Activated naive CD8-positive, alpha-beta T cell treated with anti-CD3 and anti-CD28 coated beads, Interleukin-2, amount 50 U/mL, for 24 hours (primary cell): ENCODE data around the gene PDE4B.
"Not testable (repeated sequence)": the region's sequence is repeated elsewhere in the genome, so short reads cannot be mapped to it uniquely, and the experiment has no call there.

ENCODE experiments used
- ATAC-seq: fragments of 150-1000 bp; cut with Tn5 transposase; one replicate; pipeline ENCODE4 v1.10.0; 2021
- DNase-seq: peaks from one replicate; pipeline ENCODE4 v3.0.0; 2021
- H3K27ac Mint-ChIP-seq: one replicate; pipeline ENCODE4 v1.8.0; 2021; ENCODE audit warnings: mild to moderate bottlenecking, mixed read lengths
- H3K27me3 Mint-ChIP-seq: one replicate; pipeline ENCODE4 v1.8.0; 2021; ENCODE audit warnings: mixed read lengths
- H3K36me3 Mint-ChIP-seq: one replicate; pipeline ENCODE4 v1.8.0; 2021; ENCODE audit warnings: low read depth, mixed read lengths
- H3K4me1 Mint-ChIP-seq: one replicate; pipeline ENCODE4 v1.8.0; 2021; ENCODE audit warnings: mixed read lengths
- H3K4me3 Mint-ChIP-seq: one replicate; pipeline ENCODE4 v1.8.0; 2021; ENCODE audit warnings: mild to moderate bottlenecking, moderate library complexity, mixed read lengths
- H3K9me3 Mint-ChIP-seq: one replicate; pipeline ENCODE4 v1.8.0; 2021; ENCODE audit warnings: mixed read lengths

The PDE4B gene

DNA sequence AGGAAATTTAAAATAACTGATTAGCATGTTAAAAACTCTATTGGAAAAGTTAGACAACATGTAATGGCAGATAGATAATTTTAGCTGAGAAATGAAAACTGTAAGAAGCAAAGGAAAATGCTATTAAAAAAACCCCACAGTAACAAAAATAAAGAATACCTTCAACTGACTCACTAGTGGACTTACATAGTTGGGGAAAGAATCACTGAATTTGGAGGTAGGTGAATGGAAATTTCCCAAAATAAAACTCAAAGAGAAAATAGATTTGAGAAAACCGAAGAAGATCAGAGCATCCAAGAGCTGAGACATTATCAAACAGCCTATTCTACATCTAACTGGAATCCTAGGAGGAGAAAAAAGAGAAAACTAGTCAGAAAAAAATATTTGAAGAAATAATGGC is 34.7 kb downstream of the PDE4B start:
- DNase-seq (no peak), ATAC-seq (no peak)
- H3K4me3 Mint-ChIP-seq, result no peak overlapping the region

DNA sequence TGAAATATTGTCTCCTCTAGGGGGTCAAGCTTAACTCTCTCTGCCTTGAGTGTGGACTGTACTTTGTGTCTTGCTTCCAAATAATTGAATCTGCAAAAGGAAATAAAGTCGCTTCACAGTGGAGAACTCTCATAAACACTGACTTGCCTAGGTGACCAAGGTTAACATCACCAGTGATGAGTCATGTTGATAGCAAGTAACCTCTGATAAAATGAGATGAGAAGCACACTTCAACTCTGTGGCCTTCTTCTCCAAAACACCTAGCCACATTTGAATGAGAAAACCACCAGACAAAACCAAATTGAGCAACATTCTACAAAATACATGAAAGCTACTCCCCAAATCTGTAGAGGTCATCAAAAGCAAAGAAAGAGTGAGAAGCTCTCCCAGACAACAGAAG is 37.6 kb downstream of the PDE4B start:
- no peak for DNase-seq
- Mint-ChIP-seq H3K4me1 (peaks cover 4% of the 10 kb centered on the region), H3K4me3 (no peak overlapping the region), H3K36me3 (no peaks in the 10 kb centered on the region), H3K27ac (no peak overlapping the region), H3K9me3 (no peaks in the 10 kb centered on the region), H3K27me3 (peaks cover 9% of the 10 kb centered on the region)
- ATAC-seq, result peak; percentile 80

More for the DNA sequence above, 34.7 kb downstream of the PDE4B start:
- Mint-ChIP-seq H3K27me3 (peaks cover 16% of the 10 kb centered on the region), H3K27ac (no peak overlapping the region), H3K4me1 (peaks cover 4% of the 10 kb centered on the region), H3K9me3 (no peaks in the 10 kb centered on the region), H3K36me3 (no peaks in the 10 kb centered on the region)

DNA sequence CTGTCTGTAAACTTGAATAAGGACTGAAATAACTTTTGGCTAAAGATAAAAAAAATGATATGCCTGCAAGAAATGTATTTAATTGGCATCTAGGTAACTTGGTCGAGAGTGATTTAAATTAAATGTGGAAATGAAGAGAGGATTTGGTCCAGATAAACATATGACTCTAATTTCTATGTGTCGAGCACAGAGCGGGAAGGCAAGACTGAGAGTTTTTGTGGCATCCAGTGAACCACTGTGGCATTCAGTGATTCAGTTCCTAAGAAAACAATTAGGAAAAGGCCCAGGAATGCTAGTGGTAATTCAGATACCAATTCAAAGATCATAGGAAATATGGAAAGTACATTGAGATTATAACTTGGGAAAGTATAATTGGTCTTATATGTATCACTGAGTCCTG is 39.6 kb downstream of the PDE4B start:
- Mint-ChIP-seq H3K4me1 (peaks cover 4% of the 10 kb centered on the region), H3K36me3 (no peaks in the 10 kb centered on the region), H3K9me3 (no peaks in the 10 kb centered on the region), H3K27me3 (peaks cover 11% of the 10 kb centered on the region), H3K4me3 (no peak overlapping the region), H3K27ac (no peak overlapping the region)
- DNase-seq (no peak), ATAC-seq (no peak)

DNA sequence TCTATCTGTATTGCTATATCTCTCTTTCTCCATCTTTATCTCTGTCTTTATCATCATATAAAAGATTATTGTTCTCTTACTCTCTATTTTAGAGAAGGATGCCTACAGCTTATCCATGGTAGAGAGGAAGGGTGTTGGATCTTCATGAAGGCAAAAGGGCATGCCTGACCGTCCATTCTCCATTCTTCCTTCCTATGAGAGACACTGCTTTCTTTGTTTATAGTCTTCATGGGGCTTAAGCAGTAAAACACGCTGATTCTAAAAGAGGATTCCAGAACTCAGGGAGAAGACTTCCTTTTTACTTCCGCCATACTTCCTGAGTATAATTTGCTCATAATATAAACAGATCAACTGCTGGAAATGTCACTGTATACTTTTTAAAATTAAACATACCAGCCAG is 44.0 kb downstream of the PDE4B start:
- ATAC-seq (no peak), DNase-seq (no peak)
- Mint-ChIP-seq H3K36me3 (no peaks in the 10 kb centered on the region), H3K4me1 (no peaks in the 10 kb centered on the region), H3K27me3 (peaks cover 11% of the 10 kb centered on the region), H3K4me3 (no peak overlapping the region), H3K27ac (no peak overlapping the region), H3K9me3 (no peaks in the 10 kb centered on the region)

DNA sequence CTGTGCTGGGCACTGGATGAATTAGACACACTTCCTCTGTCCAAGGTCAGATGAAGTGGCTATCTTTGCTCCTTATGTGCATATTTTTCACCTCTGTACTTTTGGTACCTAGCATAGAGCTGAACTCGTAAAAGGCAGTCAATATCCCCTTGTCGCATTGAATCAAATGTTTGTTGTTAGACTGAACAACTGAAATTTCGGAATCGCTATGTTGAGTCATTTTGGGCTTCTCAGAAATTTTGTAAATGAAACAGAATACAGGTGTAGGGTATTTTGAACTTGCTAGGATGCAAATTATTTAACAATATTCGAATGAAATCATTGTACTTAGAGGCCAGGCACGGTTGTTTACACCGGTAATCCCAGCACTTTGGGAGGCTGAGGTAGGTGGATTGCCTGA is 48.0 kb downstream of the PDE4B start:
- Mint-ChIP-seq H3K27ac (no peak overlapping the region), H3K4me1 (no peaks in the 10 kb centered on the region), H3K9me3 (no peaks in the 10 kb centered on the region), H3K36me3 (no peaks in the 10 kb centered on the region), H3K4me3 (no peak overlapping the region), H3K27me3 (peaks cover 14% of the 10 kb centered on the region)
- DNase-seq (no peak), ATAC-seq (no peak)

DNA sequence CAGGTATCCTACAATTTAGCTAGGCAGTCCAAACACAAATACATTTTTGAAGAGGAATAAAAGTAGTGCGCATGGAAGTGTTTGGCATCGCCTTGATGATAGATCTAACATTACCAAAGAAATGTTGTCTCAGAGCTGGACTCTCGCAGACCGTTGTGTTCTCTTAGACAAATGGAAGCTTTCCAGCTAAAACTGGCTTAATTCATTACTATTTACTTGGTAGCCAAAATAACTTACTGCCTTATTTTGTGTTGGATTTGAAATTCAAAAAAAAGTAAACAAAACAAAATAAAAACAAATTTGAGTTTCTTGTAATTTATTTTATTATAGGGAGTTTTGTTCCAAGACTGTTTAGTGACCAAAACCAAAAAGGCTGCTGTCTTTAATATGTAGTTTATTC is 51.6 kb downstream of the PDE4B start:
- no peak overlapping the region for H3K4me3 Mint-ChIP-seq
- H3K27me3 Mint-ChIP-seq, result peaks cover 6% of the 10 kb centered on the region
- DNase-seq, result no peak
- no peak overlapping the region for H3K27ac Mint-ChIP-seq
- no peak for ATAC-seq
- H3K9me3 Mint-ChIP-seq, result peaks cover 15% of the 10 kb centered on the region
- H3K4me1 Mint-ChIP-seq, result no peaks in the 10 kb centered on the region
- no peaks in the 10 kb centered on the region for H3K36me3 Mint-ChIP-seq

DNA sequence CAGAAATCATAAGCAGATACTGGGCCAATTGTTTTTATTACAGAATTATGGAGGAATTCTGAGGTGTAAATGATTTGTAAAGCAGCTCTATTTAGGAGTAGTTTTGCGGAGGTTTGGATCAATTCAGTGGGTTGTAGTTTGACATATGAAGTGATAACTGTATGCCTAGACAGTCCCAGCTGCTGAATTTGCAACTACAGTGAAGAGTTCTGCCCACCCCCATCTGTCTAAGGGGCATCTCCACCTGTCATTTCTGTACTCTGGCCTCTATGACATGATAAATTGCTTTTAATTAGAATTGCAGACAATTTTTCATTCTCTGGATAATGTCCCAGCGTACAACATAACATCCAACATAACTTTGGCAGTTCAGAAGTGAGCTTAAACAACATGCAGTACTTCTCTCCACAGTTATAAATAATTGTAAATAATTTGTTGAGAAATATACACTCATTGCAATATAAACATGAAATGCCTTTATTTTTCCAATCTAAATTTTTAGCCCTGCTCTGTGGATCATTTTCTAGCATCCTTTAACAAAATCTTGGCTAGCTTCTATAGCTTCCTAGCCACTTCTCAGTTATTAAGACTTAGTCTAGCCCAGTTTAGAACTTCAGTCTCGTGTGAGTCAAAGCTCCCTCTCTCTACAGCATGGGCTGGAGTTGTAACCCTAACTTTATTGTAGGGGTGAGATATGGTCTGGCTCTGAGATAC is 52.3 kb downstream of the PDE4B start:
- Mint-ChIP-seq H3K4me3 (no peak overlapping the region), H3K4me1 (no peaks in the 10 kb centered on the region), H3K27ac (no peak overlapping the region), H3K36me3 (no peaks in the 10 kb centered on the region), H3K9me3 (peaks cover 20% of the 10 kb centered on the region), H3K27me3 (peaks cover 5% of the 10 kb centered on the region)
- DNase-seq (no peak), ATAC-seq (no peak)

DNA sequence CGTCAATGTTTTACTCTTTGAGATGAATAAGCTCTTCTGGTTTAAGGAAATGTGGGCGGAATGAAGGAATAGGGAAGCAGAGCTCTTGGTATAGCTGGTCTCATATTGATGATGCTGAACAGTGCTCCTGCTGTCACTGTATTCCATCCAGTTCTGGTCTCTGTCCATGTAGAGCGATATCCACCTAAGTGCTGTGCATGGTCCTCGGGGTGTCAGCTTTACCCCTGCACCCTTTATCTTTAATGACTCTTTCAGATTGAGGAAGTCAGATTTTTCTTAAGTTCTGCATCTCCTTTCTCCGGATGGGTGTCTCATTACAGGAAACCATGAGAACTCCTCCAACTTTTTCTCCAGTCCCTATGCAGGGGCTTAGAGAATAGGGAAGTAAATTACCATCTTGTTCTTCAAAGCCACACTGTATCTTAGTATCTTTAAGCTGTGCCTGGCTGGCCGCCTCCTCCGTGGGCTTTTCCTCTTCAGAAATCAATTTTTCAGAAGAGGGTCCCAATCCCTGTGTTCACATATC is 52.9 kb downstream of the PDE4B start:
- DNase-seq, result no peak
- no peak overlapping the region for H3K27ac Mint-ChIP-seq
- peaks cover 5% of the 10 kb centered on the region for H3K27me3 Mint-ChIP-seq
- no peak overlapping the region for H3K4me3 Mint-ChIP-seq
- H3K4me1 Mint-ChIP-seq, result no peaks in the 10 kb centered on the region
- H3K36me3 Mint-ChIP-seq, result no peaks in the 10 kb centered on the region
- H3K9me3 Mint-ChIP-seq, result peaks cover 25% of the 10 kb centered on the region
- ATAC-seq, result no peak

DNA sequence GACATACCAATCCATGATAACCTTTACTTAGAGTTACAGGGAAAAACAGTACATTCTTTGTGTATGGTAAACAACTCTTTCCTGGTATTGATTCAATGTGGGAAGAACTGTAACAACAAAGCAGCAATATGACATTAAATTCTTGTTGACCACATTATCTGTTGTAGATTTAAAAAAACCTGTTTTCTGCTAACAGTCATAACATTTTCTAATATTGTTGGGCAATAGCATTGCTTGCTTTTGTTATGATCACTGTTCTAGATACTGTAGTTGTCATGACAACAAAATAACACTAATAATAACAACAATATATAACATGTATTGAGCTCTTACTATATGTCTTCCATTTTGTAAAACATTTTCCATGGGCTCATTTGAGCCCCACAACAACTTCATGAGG is 54.2 kb downstream of the PDE4B start:
- H3K36me3 Mint-ChIP-seq, result no peaks in the 10 kb centered on the region
- no peak for ATAC-seq
- H3K27ac Mint-ChIP-seq, result no peak overlapping the region
- peaks cover 31% of the 10 kb centered on the region for H3K9me3 Mint-ChIP-seq
- H3K4me1 Mint-ChIP-seq, result no peaks in the 10 kb centered on the region
- H3K27me3 Mint-ChIP-seq, result peaks cover 5% of the 10 kb centered on the region
- DNase-seq, result no peak
- no peak overlapping the region for H3K4me3 Mint-ChIP-seq

DNA sequence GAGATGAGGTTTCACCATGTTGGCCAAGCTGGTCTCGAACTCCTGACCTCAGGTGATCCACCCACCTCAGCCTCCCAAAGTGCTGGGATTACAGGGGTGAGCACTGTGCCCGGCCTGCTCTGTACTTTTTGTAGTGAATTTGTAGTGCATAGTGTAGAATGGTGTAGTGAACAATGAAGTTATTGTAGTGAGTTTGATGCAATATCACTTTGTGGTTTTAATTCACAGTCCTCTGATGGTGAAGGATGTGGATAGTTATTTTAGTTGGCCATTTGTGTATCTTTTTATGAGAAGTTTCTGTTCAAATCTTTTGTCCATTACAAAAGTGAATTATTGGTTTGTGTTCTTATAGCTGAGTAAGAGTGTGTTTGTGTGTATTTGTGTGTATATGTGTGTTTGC is 57.6 kb downstream of the PDE4B start:
- Mint-ChIP-seq H3K9me3 (peaks cover 31% of the 10 kb centered on the region), H3K4me1 (no peaks in the 10 kb centered on the region), H3K27me3 (peaks cover 2% of the 10 kb centered on the region), H3K4me3 (no peak overlapping the region), H3K27ac (no peak overlapping the region), H3K36me3 (no peaks in the 10 kb centered on the region)
- no peak for DNase-seq
- ATAC-seq, result no peak

DNA sequence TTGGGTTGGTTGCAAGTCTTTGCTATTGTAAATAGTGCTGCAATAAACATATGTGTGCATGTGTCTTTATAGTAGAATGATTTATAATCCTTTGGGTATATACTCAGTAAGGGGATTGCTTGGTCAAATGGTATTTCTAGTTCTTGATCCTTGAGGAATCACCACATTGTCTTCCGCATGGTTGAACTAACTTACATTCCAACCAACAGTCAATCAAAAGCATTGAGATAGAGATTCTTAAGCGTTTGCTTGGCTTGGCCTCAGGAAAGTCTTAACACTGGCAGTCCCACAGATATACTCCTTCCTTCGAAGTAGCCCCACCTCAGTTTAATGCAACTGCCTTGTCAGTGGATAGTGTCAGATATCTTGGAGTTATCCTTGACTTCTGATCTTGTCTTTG is 63.9 kb downstream of the PDE4B start:
- ATAC-seq, DNase-seq, H3K27me3 Mint-ChIP-seq, H3K36me3 Mint-ChIP-seq, H3K9me3 Mint-ChIP-seq, H3K4me3 Mint-ChIP-seq, H3K4me1 Mint-ChIP-seq, H3K27ac Mint-ChIP-seq: not testable (repeated sequence)

DNA sequence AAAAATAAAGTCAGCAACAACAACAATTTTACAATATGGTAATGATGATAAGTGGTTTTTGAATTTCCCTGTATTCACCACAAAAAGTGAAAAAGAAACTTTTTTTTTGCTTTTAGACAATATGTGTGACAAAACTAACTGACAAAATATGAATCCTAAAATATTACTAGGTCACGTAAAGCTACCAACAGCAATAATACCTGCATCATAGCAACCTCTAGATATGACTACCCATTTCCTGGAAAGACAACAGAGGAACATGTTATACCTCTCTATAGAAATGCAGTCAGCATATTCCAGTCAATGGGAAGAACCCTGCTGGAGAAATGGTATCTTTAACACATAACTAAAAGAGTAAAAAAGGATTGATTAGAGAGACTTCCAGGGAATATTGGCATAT is 73.7 kb downstream of the PDE4B start:
- H3K27me3 Mint-ChIP-seq, result peaks cover 20% of the 10 kb centered on the region
- ATAC-seq (no peak), DNase-seq (no peak)
- H3K36me3 Mint-ChIP-seq, result no peaks in the 10 kb centered on the region
- H3K4me1 Mint-ChIP-seq, result no peaks in the 10 kb centered on the region
- peaks cover 17% of the 10 kb centered on the region for H3K9me3 Mint-ChIP-seq
- no peak overlapping the region for H3K4me3 Mint-ChIP-seq
- no peak overlapping the region for H3K27ac Mint-ChIP-seq

DNA sequence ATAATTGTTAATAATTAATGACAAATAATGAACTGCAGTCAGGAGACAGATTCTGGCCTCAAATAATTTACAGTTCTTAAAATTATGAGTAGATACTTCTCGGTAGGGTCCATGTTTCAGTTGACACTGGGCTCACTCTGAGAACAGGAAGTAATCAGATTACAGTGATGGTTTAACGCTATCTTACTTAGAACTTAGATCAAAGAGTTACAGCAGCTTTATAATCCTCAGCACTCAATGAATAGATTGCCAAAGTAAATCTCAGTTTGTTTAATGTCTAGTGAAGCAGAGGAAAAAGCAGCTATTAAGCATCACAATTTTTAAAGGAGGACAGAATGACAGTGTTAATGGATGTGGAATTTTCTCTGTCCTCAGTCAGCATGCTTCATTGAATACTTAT is 79.6 kb downstream of the PDE4B start:
- Mint-ChIP-seq H3K27me3 (no peaks in the 10 kb centered on the region), H3K4me1 (no peaks in the 10 kb centered on the region), H3K9me3 (peaks cover 5% of the 10 kb centered on the region), H3K36me3 (no peaks in the 10 kb centered on the region), H3K27ac (no peak overlapping the region), H3K4me3 (no peak overlapping the region)
- ATAC-seq, result no peak
- DNase-seq, result no peak

DNA sequence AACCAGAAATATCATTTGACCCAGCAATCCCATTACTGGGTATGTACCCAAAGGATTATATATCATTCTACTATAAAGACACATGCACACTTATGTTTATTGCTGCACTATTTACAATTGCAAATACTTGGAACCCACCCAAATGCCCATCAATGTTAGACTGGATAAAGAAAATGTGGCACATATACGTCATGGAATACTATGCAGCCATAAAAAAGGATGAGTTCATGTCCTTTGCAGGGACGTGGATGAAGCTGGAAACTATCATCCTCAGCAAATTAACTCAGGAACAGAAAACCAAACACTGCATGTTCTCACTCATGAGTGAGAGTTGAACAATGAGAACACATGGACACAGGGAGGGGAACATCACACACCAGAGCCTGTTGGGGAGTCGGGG is 85.6 kb downstream of the PDE4B start:
- H3K27ac Mint-ChIP-seq, H3K36me3 Mint-ChIP-seq: not testable (repeated sequence)
- peaks cover 16% of the 10 kb centered on the region for H3K9me3 Mint-ChIP-seq

DNA sequence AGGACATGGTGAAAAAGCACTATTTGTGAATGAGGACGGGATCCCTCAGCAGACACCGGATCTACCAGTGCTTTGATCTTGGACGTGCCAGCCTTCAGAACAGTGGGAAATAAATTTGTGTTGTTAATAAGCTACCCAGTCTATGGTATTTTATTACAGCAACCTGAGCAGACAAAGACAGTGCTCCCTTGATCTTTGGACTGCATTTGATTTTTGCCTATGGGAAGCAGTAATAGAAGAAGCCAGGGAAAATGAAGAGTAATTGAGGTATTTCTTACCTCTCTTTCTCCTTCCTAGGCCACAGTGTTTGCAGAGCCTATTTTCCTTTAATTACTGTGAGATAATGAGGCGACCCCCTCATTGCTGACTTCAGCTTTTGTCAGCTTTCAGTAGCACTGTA is 87.9 kb downstream of the PDE4B start:
- Mint-ChIP-seq H3K9me3 (peaks cover 16% of the 10 kb centered on the region), H3K4me1 (no peaks in the 10 kb centered on the region), H3K36me3 (no peaks in the 10 kb centered on the region), H3K4me3 (no peak overlapping the region), H3K27ac (no peak overlapping the region), H3K27me3 (no peaks in the 10 kb centered on the region)
- DNase-seq (no peak), ATAC-seq (no peak)

More for the DNA sequence above, 85.6 kb downstream of the PDE4B start:
- DNase-seq, ATAC-seq, H3K4me3 Mint-ChIP-seq, H3K4me1 Mint-ChIP-seq, H3K27me3 Mint-ChIP-seq: not testable (repeated sequence)
